T-helper 17 cell (primary cell): ENCODE measurements around the gene PPARG. TPM values are rescaled to one million over a fixed set of nuclear protein-coding genes. Genes with fewer than 3 reads are reported as not detected.

ENCODE experiments used
- ATAC-seq: fragments of 150-1000 bp; cut with Tn5 transposase; 2 replicates; pipeline ENCODE4 v1.10.0; 2021; ENCODE audit warnings: mild to moderate bottlenecking, moderate library complexity
- DNase-seq, 3 donors: peaks; one replicate each; pipeline versions ENCODE4 v3.0.0 to v3.0.0-alpha.2; 2020 to 2021
- H3K9me3 ChIP-seq: one replicate; pipeline ENCODE4 v1.7.0; 2013; ENCODE audit warnings: low read length, mild to moderate bottlenecking; ENCODE audit not compliant: control insufficient read depth, poor library complexity, severe bottlenecking
- H3K27ac Mint-ChIP-seq: one replicate; pipeline ENCODE4 v1.8.0; 2022; ENCODE audit warnings: mild to moderate bottlenecking, moderate library complexity, mixed read lengths
- H3K27me3 Mint-ChIP-seq: one replicate; pipeline ENCODE4 v1.8.0; 2022; ENCODE audit warnings: mixed read lengths
- H3K36me3 Mint-ChIP-seq: one replicate; pipeline ENCODE4 v1.8.0; 2022; ENCODE audit warnings: low read depth, mixed read lengths
- H3K4me1 Mint-ChIP-seq: one replicate; pipeline ENCODE4 v1.8.0; 2022; ENCODE audit warnings: mild to moderate bottlenecking, mixed read lengths
- H3K4me3 Mint-ChIP-seq: one replicate; pipeline ENCODE4 v1.8.0; 2022; ENCODE audit warnings: mild to moderate bottlenecking, moderate library complexity, mixed read lengths
- total RNA-seq, 4 donors: library from RNA in 2 of 4; stranded (reverse) in 2 of 4; gene quantifications; one replicate each; pipeline ENCODE4 v1.2.3 and lab custom pipeline; 2022 to 2026

Gene PPARG
- total RNA-seq, 2 donors from 2014 or later: 1.1 to 1.2 TPM

- Mint-ChIP-seq H3K4me1 (peaks cover 3% of the 10 kb centered on the region), H3K4me3 (no peak overlapping the region)
These were observed 141.2 kb downstream of the PPARG start for GRCh38 chr3:12430086-12430485.

GRCh38 chr3:12433823-12434222 is 145.0 kb downstream of the PPARG start:
- H3K27ac Mint-ChIP-seq: no peak overlapping the region
- H3K27me3 Mint-ChIP-seq: peaks cover 6% of the 10 kb centered on the region
- no peak overlapping the region for H3K4me3 Mint-ChIP-seq
- DNase-seq: no peak
- no peaks in the 10 kb centered on the region for H3K9me3 ChIP-seq
- no peaks in the 10 kb centered on the region for H3K36me3 Mint-ChIP-seq
- no peak for ATAC-seq
- peaks cover 2% of the 10 kb centered on the region for H3K4me1 Mint-ChIP-seq

More at GRCh38 chr3:12430086-12430485, 141.2 kb downstream of the PPARG start:
- no peak overlapping the region for H3K27ac Mint-ChIP-seq
- DNase-seq (no peak), ATAC-seq (no peak)
- H3K27me3 Mint-ChIP-seq: peaks cover 17% of the 10 kb centered on the region
- H3K36me3 Mint-ChIP-seq: peaks cover 2% of the 10 kb centered on the region
- H3K9me3 ChIP-seq: no peaks in the 10 kb centered on the region

GRCh38 chr3:12436514-12437220 is 147.8 kb downstream of the PPARG start:
- H3K27me3 Mint-ChIP-seq: peaks cover 6% of the 10 kb centered on the region
- H3K4me3 Mint-ChIP-seq: no peak overlapping the region
- ATAC-seq (no peak), DNase-seq (no peak)
- no peaks in the 10 kb centered on the region for H3K9me3 ChIP-seq
- no peaks in the 10 kb centered on the region for H3K36me3 Mint-ChIP-seq
- H3K4me1 Mint-ChIP-seq: peaks cover 2% of the 10 kb centered on the region
- H3K27ac Mint-ChIP-seq: no peak overlapping the region

- Mint-ChIP-seq H3K4me1 (peaks cover 2% of the 10 kb centered on the region), H3K27ac (no peak overlapping the region), H3K36me3 (no peaks in the 10 kb centered on the region), H3K4me3 (no peak overlapping the region), H3K27me3 (peaks cover 6% of the 10 kb centered on the region)
- no peaks in the 10 kb centered on the region for H3K9me3 ChIP-seq
- DNase-seq (no peak), ATAC-seq (no peak)
These were observed 148.3 kb downstream of the PPARG start for GRCh38 chr3:12437221-12437605.

GRCh38 chr3:12437861-12438260 is 149.0 kb downstream of the PPARG start:
- no peak overlapping the region for H3K4me3 Mint-ChIP-seq
- H3K27me3 Mint-ChIP-seq: peaks cover 11% of the 10 kb centered on the region
- no peak overlapping the region for H3K27ac Mint-ChIP-seq
- H3K36me3 Mint-ChIP-seq: no peaks in the 10 kb centered on the region
- no peaks in the 10 kb centered on the region for H3K9me3 ChIP-seq
- ATAC-seq (no peak), DNase-seq (no peak)
- peaks cover 2% of the 10 kb centered on the region for H3K4me1 Mint-ChIP-seq

GRCh38 chr3:12438318-12438717 is 149.4 kb downstream of the PPARG start:
- no peaks in the 10 kb centered on the region for H3K9me3 ChIP-seq

GRCh38 chr3:12439161-12439940 is 150.5 kb downstream of the PPARG start:
- Mint-ChIP-seq H3K36me3 (no peaks in the 10 kb centered on the region), H3K27ac (no peak overlapping the region), H3K27me3 (peaks cover 22% of the 10 kb centered on the region), H3K4me3 (no peak overlapping the region), H3K4me1 (peaks cover 6% of the 10 kb centered on the region)
- no peak for ATAC-seq
- DNase-seq: no peak
- no peaks in the 10 kb centered on the region for H3K9me3 ChIP-seq

More at GRCh38 chr3:12438318-12438717, 149.4 kb downstream of the PPARG start:
- peaks cover 5% of the 10 kb centered on the region for H3K4me1 Mint-ChIP-seq
- ATAC-seq (no peak), DNase-seq (no peak)
- no peak overlapping the region for H3K4me3 Mint-ChIP-seq
- no peaks in the 10 kb centered on the region for H3K36me3 Mint-ChIP-seq
- H3K27me3 Mint-ChIP-seq: peaks cover 16% of the 10 kb centered on the region
- no peak overlapping the region for H3K27ac Mint-ChIP-seq

GRCh38 chr3:12440927-12441714 is 152.3 kb downstream of the PPARG start:
- peaks cover 4% of the 10 kb centered on the region for H3K4me1 Mint-ChIP-seq
- no peaks in the 10 kb centered on the region for H3K9me3 ChIP-seq
- H3K27me3 Mint-ChIP-seq: peaks cover 26% of the 10 kb centered on the region
- H3K27ac Mint-ChIP-seq: no peak overlapping the region
- DNase-seq: no peak
- H3K4me3 Mint-ChIP-seq: no peak overlapping the region
- H3K36me3 Mint-ChIP-seq: no peaks in the 10 kb centered on the region
- ATAC-seq: no peak

- Mint-ChIP-seq H3K27ac (no peak overlapping the region), H3K27me3 (peaks cover 23% of the 10 kb centered on the region), H3K4me1 (peaks cover 4% of the 10 kb centered on the region), H3K4me3 (no peak overlapping the region), H3K36me3 (no peaks in the 10 kb centered on the region)
- H3K9me3 ChIP-seq: no peaks in the 10 kb centered on the region
- ATAC-seq (no peak), DNase-seq (no peak)
These were observed 154.0 kb downstream of the PPARG start for GRCh38 chr3:12442654-12443501.

- Mint-ChIP-seq H3K36me3 (no peaks in the 10 kb centered on the region), H3K27ac (no peak overlapping the region), H3K4me1 (peaks cover 4% of the 10 kb centered on the region), H3K4me3 (no peak overlapping the region), H3K27me3 (peaks cover 23% of the 10 kb centered on the region)
- ATAC-seq (no peak), DNase-seq (no peak)
- no peaks in the 10 kb centered on the region for H3K9me3 ChIP-seq
These were observed 155.1 kb downstream of the PPARG start for GRCh38 chr3:12443781-12444522.

- Mint-ChIP-seq H3K4me3 (no peak overlapping the region), H3K27me3 (peaks cover 23% of the 10 kb centered on the region), H3K27ac (no peak overlapping the region)
These were observed 156.0 kb downstream of the PPARG start for GRCh38 chr3:12444582-12445471.

More at GRCh38 chr3:12444582-12445471, 156.0 kb downstream of the PPARG start:
- ATAC-seq (no peak), DNase-seq (no peak)
- no peaks in the 10 kb centered on the region for H3K9me3 ChIP-seq
- Mint-ChIP-seq H3K36me3 (no peaks in the 10 kb centered on the region), H3K4me1 (peaks cover 4% of the 10 kb centered on the region)
